ENCODE measurements around the gene PAQR7.

PAQR7 gene

DNA sequence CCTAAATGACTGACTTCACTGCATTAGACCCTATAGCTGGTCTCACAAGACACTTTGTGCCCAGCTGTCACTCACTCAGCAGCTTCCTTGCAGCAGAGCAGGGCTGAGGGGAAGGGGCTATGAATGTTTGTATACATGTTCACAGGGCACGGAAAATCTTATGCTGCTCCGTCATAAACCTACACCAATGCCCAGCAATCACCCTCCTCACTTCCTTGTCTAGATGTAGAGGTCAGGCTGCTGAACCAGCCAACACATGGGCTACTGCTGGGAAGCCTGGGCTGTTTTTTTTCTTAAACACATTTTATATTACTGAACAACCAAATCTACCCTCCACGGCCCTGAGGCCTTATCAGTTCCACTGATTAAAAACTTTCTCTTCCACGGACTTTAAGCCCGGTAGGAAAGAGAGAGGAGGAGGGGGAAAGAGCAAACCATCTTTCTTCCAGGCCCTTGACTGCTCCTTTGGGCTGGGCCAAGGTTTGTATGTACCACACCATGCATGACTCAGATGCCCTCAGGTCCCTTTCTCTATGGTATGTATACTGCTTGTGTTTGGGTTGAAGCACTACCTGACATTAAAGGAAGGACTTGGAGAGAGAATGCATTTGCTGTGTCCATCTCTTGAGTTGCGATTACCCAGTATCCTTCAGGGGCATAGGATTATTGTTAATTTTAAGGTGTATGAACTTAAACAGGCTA is 43.0 kb downstream of the PAQR7 start:
- TF ChIP-seq, protein P1, sequence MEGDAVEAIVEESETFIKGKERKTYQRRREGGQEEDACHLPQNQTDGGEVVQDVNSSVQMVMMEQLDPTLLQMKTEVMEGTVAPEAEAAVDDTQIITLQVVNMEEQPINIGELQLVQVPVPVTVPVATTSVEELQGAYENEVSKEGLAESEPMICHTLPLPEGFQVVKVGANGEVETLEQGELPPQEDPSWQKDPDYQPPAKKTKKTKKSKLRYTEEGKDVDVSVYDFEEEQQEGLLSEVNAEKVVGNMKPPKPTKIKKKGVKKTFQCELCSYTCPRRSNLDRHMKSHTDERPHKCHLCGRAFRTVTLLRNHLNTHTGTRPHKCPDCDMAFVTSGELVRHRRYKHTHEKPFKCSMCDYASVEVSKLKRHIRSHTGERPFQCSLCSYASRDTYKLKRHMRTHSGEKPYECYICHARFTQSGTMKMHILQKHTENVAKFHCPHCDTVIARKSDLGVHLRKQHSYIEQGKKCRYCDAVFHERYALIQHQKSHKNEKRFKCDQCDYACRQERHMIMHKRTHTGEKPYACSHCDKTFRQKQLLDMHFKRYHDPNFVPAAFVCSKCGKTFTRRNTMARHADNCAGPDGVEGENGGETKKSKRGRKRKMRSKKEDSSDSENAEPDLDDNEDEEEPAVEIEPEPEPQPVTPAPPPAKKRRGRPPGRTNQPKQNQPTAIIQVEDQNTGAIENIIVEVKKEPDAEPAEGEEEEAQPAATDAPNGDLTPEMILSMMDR (IDR thresholded peaks at IDR 0.05; ENCODE audit: low read depth, low read length), result no peak
- H3K4me3 ChIP-seq (ENCODE audit: low read depth, low read length), result no peak overlapping the region

DNA sequence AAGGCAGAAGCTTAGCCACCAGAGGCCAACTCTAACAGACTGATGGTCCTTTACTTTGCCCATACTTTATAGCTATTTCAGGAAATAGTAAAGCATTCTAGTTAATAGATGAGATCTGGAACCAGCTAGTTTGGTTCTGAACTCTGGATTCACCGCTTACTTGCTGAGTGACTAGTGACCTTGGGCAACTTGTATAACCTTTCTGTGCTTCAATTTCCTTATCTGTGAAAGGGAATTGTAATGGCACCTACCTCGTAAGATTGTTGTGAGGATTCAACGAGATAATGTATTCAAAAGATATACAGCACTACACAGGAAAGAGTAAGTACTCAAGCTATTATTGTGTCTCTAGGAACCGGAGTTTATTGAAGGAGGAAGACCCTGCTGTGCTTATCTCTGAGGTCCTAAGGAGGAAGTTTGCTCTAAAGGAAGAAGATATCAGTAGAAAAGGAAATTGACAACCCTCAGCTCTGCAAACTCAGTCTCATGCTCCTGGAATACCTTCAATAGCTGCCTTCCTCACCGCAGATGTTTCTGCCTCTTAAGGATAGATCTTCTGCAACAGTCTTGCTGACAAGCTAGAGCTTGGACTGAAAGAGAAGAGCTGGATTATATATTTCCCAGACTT is 43.8 kb downstream of the PAQR7 start:
- no peak overlapping the region for H3K4me3 ChIP-seq (ENCODE audit: low read depth, low read length)
- TF ChIP-seq, protein P1 (IDR thresholded peaks at IDR 0.05; ENCODE audit: low read depth, low read length), result no peak

DNA sequence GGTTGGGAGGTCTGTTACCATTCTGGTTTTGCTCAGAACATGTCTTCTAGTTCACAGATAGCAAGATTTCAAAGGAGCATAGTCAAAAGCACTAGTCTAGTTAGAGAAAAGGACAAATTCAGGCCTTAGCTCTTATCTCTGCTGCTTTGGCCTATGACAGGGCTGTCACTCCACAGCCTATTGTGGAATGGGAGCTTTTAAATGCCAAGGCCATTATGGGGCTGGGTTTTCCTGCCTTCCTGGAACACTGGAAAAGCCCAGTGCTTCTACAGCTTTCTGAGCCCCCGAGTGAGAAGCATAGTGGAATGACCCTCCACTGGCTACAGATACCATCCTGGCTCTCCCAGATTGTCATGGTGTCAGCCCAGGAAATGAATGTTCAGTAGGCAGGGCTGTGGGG is 46.5 kb downstream of the PAQR7 start:
- H3K4me3 ChIP-seq (ENCODE audit: low read depth, low read length), result no peak overlapping the region
- TF ChIP-seq, protein P1 (IDR thresholded peaks at IDR 0.05; ENCODE audit: low read depth, low read length), result no peak

DNA sequence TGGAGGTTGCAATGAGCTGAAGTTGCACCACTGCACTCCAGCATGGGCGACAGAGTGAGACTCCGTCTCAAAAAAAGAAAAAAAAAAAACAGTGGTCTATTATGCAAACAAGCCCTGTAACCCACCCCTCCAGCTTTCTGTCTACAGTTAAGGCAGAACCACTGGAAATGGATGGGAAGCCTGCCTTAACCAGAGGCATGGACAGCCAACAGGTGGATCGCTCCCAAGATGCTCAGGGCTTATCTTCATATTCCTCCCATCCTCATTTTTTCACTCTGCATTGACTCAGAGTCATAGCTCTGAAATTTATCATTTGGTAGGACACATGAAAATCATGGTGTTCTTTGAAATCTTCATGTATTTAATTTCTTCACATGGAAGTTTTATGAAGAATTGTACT is 47.0 kb downstream of the PAQR7 start:
- TF ChIP-seq, protein P1 (IDR thresholded peaks at IDR 0.05; ENCODE audit: low read depth, low read length), result no peak
- no peak overlapping the region for H3K4me3 ChIP-seq (ENCODE audit: low read depth, low read length)

DNA sequence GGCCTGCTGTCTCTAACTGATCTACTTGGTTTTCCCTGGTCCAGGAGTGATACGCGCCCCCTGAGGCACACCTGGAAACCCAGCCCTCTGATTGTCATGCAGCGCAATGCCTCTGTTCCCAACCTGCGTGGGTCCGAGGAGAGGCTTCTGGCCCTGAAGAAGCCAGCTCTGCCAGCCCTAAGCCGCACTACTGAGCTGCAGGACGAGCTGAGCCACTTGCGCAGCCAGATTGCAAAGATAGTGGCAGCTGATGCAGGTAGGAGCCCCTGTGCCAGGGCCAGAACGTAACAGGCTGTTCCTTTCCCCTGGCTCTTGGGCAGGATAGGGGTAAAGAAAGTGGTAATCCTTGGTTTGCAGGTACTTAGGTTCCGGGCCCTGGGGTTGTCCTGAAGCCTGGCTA is 48.9 kb downstream of the PAQR7 start:
- TF ChIP-seq, protein P1 (IDR thresholded peaks at IDR 0.05; ENCODE audit: low read depth, low read length), result no peak
- H3K4me3 ChIP-seq (ENCODE audit: low read depth, low read length), result no peak overlapping the region

DNA sequence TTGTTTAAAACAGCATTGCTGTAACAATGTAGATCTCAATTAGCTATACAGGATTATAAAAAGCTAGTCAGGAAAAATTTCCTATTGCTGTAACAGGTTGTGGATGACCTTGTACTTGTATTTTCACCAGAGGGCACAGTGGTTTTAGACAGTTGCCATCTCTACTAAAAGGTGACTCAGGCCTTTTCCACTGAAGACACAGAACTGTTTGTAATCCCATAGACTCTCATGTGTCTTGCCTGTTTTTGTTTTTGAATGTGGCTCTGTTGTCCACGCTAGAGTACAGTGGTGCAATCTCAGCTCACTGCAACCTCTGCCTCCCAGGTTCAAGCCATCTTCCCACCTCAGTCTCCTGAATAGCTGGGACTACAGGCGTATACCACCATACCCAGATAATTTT is 49.9 kb downstream of the PAQR7 start:
- TF ChIP-seq, protein P1 (IDR thresholded peaks at IDR 0.05; ENCODE audit: low read depth, low read length), result no peak
- H3K4me3 ChIP-seq (ENCODE audit: low read depth, low read length), result no peak overlapping the region

DNA sequence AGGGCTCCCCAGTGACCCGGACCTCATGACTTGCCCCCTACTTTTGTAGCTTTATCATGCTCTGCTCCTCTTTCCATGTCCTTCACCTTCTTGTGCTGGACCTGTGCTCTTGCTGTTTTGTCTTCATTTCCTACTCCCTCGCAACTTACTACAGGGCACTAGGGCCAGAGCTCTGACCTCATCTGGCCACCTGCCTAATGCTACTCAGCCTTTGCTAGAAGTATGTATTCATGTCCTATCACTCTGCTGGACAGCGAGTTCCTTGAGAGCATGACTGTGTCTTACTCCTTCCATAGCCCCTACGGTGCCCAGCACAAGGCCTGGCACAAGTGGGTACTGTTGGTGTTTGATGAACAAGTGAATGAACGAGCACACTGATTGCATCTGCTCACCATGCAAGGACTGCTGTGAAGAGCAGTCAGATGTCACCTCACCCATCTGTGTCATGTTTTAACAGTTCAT is 53.8 kb downstream of the PAQR7 start:
- H3K4me3 ChIP-seq (ENCODE audit: low read depth, low read length), result peak overlapping the region; percentile 77
- TF ChIP-seq, protein P1 (IDR thresholded peaks at IDR 0.05; ENCODE audit: low read depth, low read length), result no peak

Measured in WI38 (cell line).